Breast epithelium (tissue), 4 donors: ENCODE measurements around the gene ST7L. TPM values are rescaled to one million over a fixed set of nuclear protein-coding genes. Genes with fewer than 3 reads are reported as not detected.
A peak's percentile ranks its signal among the peaks of the same experiment; 100 is the strongest.

ENCODE experiments used
- DNase-seq, 2 donors: peaks; one replicate each; pipeline ENCODE4 v3.0.0-alpha.2; 2019; ENCODE audit warnings: low spot score in 2 of 2
- H3K27ac ChIP-seq, 2 donors: fragments of 200-600 bp; sonication (generic) in 1 of 2; one replicate each; pipeline ENCODE4 v1.5.1; 2016 to 2019; ENCODE audit warnings: mild to moderate bottlenecking in 1 of 2
- H3K27me3 ChIP-seq, 2 donors: fragments of 200-600 bp; sonication (generic) in 1 of 2; one replicate each; pipeline versions ENCODE4 v1.5.1 to v1.6.0; 2017 to 2019; ENCODE audit warnings: control low read depth in 1 of 2, mild to moderate bottlenecking in 1 of 2
- H3K36me3 ChIP-seq: fragments of 200-600 bp; one replicate; pipeline ENCODE4 v1.5.1; 2019
- H3K4me1 ChIP-seq, 2 donors: fragments of 200-600 bp; sonication (generic); one replicate each; pipeline ENCODE4 v1.5.1; 2016 to 2019; ENCODE audit warnings: control low read depth in 1 of 2
- H3K4me3 ChIP-seq, 3 donors: fragments of 200-600 bp; sonication (generic); 1 replicate in 2 of 3; 2 replicates in 1 of 3; pipeline ENCODE4 v1.5.1; 2016 to 2019; ENCODE audit warnings: mild to moderate bottlenecking in 3 of 3, moderate library complexity in 2 of 3
- H3K9me3 ChIP-seq, 2 donors: fragments of 200-600 bp; sonication (generic) in 1 of 2; one replicate each; pipeline ENCODE4 v1.5.1; 2016 to 2019; ENCODE audit warnings: control low read depth in 1 of 2
- POLR2A ChIP-seq: fragments of 450-650 bp; IDR thresholded peaks from one replicate; pipeline ENCODE4 v1.6.1; 2016; ENCODE audit warnings: antibody characterized with exemption, mild to moderate bottlenecking, moderate library complexity
- POLR2AphosphoS5 ChIP-seq, 3 donors: sonication (generic); formaldehyde crosslinking; IDR thresholded peaks; one replicate each; pipeline ENCODE4 v1.6.1; 2017; ENCODE audit warnings: antibody characterized with exemption in 3 of 3
- intact Hi-C: fragments of 100-400 bp; cut with DNase I; formaldehyde crosslinking; loops from one replicate; pipeline ENCODE4 v1.15.1; 2023; ENCODE audit warnings: low total_unique reads
- total RNA-seq, 3 donors: library from RNA; depleted of rRNA; stranded (reverse); fragments of >200 nt; gene quantifications; one replicate each; pipeline ENCODE4 v1.1.0, GENCODE V29; 2016
- TF ChIP-seq, protein P1 (sequence below), 3 donors: fragments of 450-650 bp; IDR thresholded peaks; one replicate each; pipeline ENCODE4 v1.5.1; 2016 to 2017; ENCODE audit warnings: antibody characterized with exemption in 3 of 3, mild to moderate bottlenecking in 3 of 3, moderate library complexity in 3 of 3

Gene ST7L
- total RNA-seq, 3 donors from 2014 or later, result 20.6 to 36.0 (median 25.9) TPM

- Histone ChIP-seq H3K4me1 (peaks cover 0 to 4% of the 10 kb centered on the region in 2 donors), H3K36me3 (no peaks in the 10 kb centered on the region), H3K9me3 (no peaks in the 10 kb centered on the region), H3K27me3 (no peaks in the 10 kb centered on the region), H3K4me3 (no peak overlapping the region), H3K27ac (no peak overlapping the region)
- no peak for DNase-seq
- intact Hi-C loops, result no loop called here
- TF ChIP-seq POLR2AphosphoS5 (IDR thresholded peaks at IDR 0.05) (no peak), POLR2A (no peak)
- TF ChIP-seq, protein P1, sequence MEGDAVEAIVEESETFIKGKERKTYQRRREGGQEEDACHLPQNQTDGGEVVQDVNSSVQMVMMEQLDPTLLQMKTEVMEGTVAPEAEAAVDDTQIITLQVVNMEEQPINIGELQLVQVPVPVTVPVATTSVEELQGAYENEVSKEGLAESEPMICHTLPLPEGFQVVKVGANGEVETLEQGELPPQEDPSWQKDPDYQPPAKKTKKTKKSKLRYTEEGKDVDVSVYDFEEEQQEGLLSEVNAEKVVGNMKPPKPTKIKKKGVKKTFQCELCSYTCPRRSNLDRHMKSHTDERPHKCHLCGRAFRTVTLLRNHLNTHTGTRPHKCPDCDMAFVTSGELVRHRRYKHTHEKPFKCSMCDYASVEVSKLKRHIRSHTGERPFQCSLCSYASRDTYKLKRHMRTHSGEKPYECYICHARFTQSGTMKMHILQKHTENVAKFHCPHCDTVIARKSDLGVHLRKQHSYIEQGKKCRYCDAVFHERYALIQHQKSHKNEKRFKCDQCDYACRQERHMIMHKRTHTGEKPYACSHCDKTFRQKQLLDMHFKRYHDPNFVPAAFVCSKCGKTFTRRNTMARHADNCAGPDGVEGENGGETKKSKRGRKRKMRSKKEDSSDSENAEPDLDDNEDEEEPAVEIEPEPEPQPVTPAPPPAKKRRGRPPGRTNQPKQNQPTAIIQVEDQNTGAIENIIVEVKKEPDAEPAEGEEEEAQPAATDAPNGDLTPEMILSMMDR (IDR thresholded peaks at IDR 0.05), result no peak
These were observed 108.6 kb downstream of the ST7L start for GRCh38 chr1:112510340-112510739.

DNA sequence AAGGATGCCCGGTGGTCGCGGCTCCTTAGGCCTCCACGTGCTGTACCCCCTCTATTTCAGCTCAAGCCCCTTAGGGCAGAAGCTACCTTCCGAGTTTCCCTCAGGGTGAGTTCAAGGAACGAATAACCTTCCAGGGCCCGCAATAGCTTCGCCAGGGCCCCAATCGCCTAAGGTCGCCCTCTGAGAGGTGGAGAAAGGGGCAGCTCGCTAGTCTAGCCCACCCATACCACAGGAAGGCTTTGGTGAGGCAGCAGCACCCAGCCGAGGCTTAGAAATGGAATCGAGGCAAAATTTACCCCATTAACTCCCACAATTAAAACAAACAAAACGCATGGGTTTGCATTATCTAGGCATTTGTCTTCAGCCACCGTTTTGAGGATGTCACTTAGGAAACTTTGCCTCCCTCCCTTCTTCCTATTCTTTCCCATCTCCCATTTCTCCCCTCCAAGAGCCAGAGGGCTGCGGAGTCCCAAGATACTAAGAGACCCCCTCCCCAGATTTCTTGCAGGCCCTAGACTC lies 109.2 kb downstream of the ST7L start:
- Histone ChIP-seq H3K27ac (no peak overlapping the region), H3K4me3 (peak overlapping the region in 2 of 3 donors; percentile 42 to 71)

GRCh38 chr1:112509005-112509659 lies 109.8 kb downstream of the ST7L start:
- H3K27ac ChIP-seq, result no peak overlapping the region
- peak overlapping the region; percentile 42 to 71 (median 65) for H3K4me3 ChIP-seq
- peaks cover 0 to 4% of the 10 kb centered on the region in 2 donors for H3K4me1 ChIP-seq
- H3K9me3 ChIP-seq, result no peaks in the 10 kb centered on the region
- TF ChIP-seq, protein P1 (IDR thresholded peaks at IDR 0.05), result no peak
- no peak for TF ChIP-seq POLR2A
- TF ChIP-seq POLR2AphosphoS5 (IDR thresholded peaks at IDR 0.05), result no peak
- no peaks in the 10 kb centered on the region for H3K27me3 ChIP-seq
- intact Hi-C loops, result no loop called here
- no peaks in the 10 kb centered on the region for H3K36me3 ChIP-seq
- no peak for DNase-seq

More for the DNA sequence above, 109.2 kb downstream of the ST7L start:
- Histone ChIP-seq H3K9me3 (no peaks in the 10 kb centered on the region), H3K4me1 (peaks cover 0 to 4% of the 10 kb centered on the region in 2 donors), H3K36me3 (no peaks in the 10 kb centered on the region), H3K27me3 (no peaks in the 10 kb centered on the region)
- no peak for DNase-seq
- intact Hi-C loops, result no loop called here
- TF ChIP-seq POLR2AphosphoS5 (IDR thresholded peaks at IDR 0.05), result no peak
- no peak for TF ChIP-seq POLR2A
- TF ChIP-seq, protein P1 (IDR thresholded peaks at IDR 0.05), result no peak

DNA sequence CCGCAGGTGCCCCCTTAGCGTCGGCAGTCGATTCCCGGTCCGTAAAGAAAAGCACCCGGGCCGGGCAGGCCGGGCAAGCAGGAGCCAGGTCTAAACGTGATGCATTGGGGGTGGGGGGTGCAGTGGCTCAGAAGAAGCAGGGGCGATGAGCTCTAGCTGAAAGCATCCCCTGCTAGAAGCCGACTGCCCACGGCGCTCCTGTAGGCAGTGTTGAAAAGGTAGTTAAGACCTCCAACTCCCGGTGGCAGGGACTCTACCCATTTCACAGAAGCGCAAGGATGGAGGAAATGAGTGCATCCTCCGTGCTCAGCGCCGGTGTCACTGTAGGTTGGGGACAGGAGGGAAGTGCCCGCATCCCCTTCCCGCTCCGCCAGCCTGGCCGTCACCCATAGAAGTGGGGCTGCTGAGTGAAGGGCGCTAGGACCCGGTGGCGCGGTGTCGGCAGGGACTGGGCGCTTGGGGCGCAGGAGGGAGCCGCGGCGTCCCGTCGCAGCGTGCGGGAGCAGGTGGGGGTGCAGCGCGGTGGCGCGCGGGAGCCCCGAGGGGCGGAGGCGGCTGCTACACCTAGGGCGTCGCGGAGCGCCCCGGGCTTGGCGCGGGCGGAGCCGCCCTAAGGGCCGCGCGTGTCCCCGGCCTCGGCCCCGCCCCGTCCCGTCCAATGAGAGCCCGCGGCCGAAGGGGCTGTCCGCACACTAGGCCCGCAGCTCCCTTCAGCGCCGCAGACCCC lies 110.5 kb downstream of the ST7L start, which contains the start of gene WNT2B:
Gene WNT2B (plus strand): TSS at position 688 of the 727 bp plus-strand sequence. CDS start 298 bp downstream, outside the sequence.
- Histone ChIP-seq H3K36me3 (no peaks in the 10 kb centered on the region), H3K27me3 (no peaks in the 10 kb centered on the region), H3K4me1 (peaks cover 0 to 4% of the 10 kb centered on the region in 2 donors), H3K4me3 (peak within 1 kb of the TSS; percentile 42 to 71 (median 65)), H3K27ac (no peak within 1 kb of the TSS), H3K9me3 (no peaks in the 10 kb centered on the region)
- no peak for DNase-seq
- intact Hi-C loops, result no loop called here
- no peak for TF ChIP-seq POLR2A
- TF ChIP-seq POLR2AphosphoS5 (IDR thresholded peaks at IDR 0.05), result no peak
- TF ChIP-seq, protein P1 (IDR thresholded peaks at IDR 0.05), result no peak

DNA sequence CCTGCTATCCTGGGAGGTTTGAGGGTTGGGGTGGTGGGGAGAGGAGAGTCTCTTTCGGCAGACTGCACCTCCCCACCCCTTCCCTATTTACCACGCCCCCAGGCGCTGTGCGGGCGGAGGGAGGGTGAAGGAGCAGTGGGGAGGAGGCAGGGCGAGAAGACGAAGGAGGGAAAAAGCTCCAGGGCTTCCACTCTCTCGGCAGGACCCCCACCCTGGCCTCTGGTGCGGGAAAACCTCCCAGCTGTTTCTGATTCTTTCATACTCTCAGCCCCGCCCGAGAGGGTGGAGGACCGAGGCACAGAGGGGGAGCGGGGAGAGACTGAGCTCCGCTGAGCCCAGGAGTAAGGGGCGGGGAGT lies 111.0 kb downstream of the ST7L start:
- H3K4me3 ChIP-seq, result peak overlapping the region; percentile 42 to 71 (median 65)
- peaks cover 0 to 4% of the 10 kb centered on the region in 2 donors for H3K4me1 ChIP-seq
- no peak overlapping the region for H3K27ac ChIP-seq
- TF ChIP-seq POLR2AphosphoS5 (IDR thresholded peaks at IDR 0.05), result no peak
- TF ChIP-seq POLR2A, result no peak
- TF ChIP-seq, protein P1 (IDR thresholded peaks at IDR 0.05), result no peak
- no peaks in the 10 kb centered on the region for H3K27me3 ChIP-seq
- intact Hi-C loops, result no loop called here
- no peak for DNase-seq
- H3K36me3 ChIP-seq, result no peaks in the 10 kb centered on the region
- no peaks in the 10 kb centered on the region for H3K9me3 ChIP-seq
